Effector memory CD4-positive, alpha-beta T cell (primary cell): ENCODE results near the gene AKR1D1.
"Not testable (repeated sequence)": the region's sequence is repeated elsewhere in the genome, so short reads cannot be mapped to it uniquely, and the experiment has no call there.

Source experiments
- DNase-seq, 3 donors: peaks; one replicate each; pipeline ENCODE4 v3.0.0-alpha.2; 2020
- H3K27ac ChIP-seq: 2 replicates; pipeline ENCODE4 v1.7.0; 2013; ENCODE audit warnings: mild to moderate bottlenecking, low read length, moderate library complexity; ENCODE audit not compliant: insufficient read depth, poor library complexity, severe bottlenecking
- H3K27me3 ChIP-seq: replicated peaks from 2 replicates; pipeline ENCODE4 v1.7.0; 2013; ENCODE audit warnings: mild to moderate bottlenecking, low read length; ENCODE audit not compliant: insufficient read depth, control insufficient read depth, poor library complexity, severe bottlenecking
- H3K36me3 ChIP-seq: 2 replicates; pipeline ENCODE4 v1.7.0; 2013; ENCODE audit warnings: mild to moderate bottlenecking, low read length, moderate library complexity; ENCODE audit not compliant: control insufficient read depth, insufficient read depth
- H3K4me1 ChIP-seq: 2 replicates; pipeline ENCODE4 v1.7.0; 2013; ENCODE audit warnings: low read length, mild to moderate bottlenecking; ENCODE audit not compliant: control insufficient read depth, insufficient read depth, poor library complexity, severe bottlenecking
- H3K4me3 ChIP-seq: 2 replicates; pipeline ENCODE4 v1.7.0; 2013; ENCODE audit warnings: low read length, low read depth, mild to moderate bottlenecking; ENCODE audit not compliant: insufficient read depth, poor library complexity, severe bottlenecking
- H3K9me3 ChIP-seq: 2 replicates; pipeline ENCODE4 v1.7.0; 2013; ENCODE audit warnings: mild to moderate bottlenecking, low read length, moderate library complexity; ENCODE audit not compliant: control insufficient read depth

AKR1D1 gene

DNA sequence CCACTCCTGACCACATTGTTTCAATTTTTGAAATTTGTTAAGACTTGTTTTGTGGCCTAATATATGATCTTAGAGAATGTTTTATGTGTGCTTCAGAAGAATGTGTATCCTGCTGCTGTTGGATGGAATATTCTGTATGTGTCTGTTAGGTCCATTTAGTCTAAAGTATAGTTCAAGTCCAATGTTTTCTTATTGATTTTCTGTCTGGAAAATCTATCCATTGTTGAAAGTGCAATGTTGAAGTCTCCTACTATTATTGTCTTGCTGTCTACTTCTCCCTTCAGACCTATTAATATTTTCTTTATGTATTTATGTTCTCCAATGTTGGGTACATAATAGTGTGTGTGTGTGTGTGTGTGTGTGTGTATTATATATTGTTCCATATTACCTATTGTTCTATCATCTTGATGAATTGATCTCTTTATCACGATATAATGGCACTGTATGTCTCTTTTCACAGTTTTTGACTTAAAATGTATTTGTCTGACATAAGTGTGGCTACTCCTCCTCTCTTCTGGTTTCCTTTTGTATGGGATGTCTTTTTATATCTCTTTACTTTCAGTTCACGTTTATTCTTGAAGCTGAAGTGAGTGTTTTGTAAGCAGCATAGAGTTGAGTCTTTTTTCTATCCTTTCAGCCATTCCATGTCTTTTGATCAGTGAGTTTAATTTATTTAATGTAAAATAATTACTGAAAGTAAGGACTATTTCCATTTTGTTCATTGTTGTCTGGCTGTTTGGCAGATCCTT lies 61.3 kb downstream of the AKR1D1 start:
- H3K9me3 ChIP-seq: no peaks in the 10 kb centered on the region
- no peaks in the 10 kb centered on the region for H3K36me3 ChIP-seq
- H3K27ac ChIP-seq: no peak overlapping the region
- no peaks in the 10 kb centered on the region for H3K4me1 ChIP-seq
- H3K4me3 ChIP-seq: no peak overlapping the region
- DNase-seq: no peak
- no peaks in the 10 kb centered on the region for H3K27me3 ChIP-seq

DNA sequence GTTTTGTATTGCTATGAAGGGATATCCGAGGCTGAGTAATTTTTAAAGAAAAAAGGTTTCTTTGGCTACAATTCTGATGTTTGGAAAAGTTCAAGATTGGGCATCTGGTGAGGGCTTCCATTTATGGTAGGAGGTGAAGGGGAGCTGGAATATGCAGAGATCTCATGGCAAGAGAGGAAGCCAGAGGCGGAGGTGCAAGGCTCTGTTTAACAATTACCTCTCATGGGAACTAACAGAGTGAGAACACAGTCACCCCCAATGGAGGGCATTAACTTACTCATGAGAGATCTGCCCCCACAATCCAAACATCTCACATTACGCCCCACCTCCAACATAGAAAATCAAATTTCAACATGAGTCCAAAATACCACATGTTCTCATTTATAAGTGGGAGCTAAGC lies 62.0 kb downstream of the AKR1D1 start:
- Histone ChIP-seq H3K27me3 (no peaks in the 10 kb centered on the region), H3K27ac (no peak overlapping the region), H3K36me3 (no peaks in the 10 kb centered on the region), H3K4me3 (no peak overlapping the region), H3K4me1 (no peaks in the 10 kb centered on the region), H3K9me3 (no peaks in the 10 kb centered on the region)
- DNase-seq: no peak

DNA sequence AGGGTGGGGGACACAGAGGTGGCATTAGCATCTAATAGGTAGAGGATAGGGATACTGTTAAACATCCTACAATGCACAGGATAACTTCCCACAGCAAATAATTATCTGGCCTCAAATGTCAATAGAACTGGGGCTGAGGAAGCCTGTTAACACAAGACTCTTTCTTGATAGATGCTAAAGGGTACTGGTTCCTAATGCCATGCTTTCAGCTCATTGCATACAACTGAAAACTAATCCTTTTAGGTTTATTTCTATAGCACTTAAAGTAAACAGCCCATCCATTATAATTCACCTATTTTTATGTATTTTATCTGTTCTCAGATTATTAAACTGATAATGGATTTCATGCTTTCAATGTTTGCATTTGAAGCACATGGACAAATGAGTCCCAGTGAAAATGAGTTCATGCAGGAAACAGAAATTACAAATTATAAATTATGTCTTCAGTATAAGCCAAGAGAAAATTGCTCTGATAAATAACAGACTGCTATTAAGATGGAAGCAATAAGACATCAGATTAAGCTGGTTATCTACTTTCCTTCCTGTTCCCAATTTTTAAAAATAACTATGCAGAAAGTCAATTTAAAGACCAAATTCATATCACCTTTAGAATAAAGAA lies 66.4 kb downstream of the AKR1D1 start:
- H3K4me1 ChIP-seq: no peaks in the 10 kb centered on the region
- H3K9me3 ChIP-seq: no peaks in the 10 kb centered on the region
- no peak for DNase-seq

DNA sequence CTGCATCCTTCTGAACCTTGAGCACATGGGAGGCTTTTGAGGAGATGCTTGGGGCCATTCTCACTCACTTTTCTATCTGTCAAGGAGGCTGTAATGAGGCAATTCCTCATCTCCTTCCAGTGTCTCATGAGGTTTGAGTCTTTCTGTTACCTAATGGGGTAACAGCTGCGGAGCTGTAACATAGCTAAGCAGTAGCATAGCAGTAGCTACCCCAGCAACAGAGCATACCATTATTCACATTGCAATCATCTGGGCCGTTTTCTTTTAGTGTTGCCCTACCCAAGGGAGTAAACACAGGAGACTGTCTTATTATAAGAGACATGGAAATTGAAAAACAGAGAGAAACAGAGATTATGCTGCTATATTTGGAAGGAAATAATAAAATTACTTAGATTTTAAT lies 68.7 kb downstream of the AKR1D1 start:
- H3K27me3 ChIP-seq: no peaks in the 10 kb centered on the region
- no peaks in the 10 kb centered on the region for H3K36me3 ChIP-seq
- no peak overlapping the region for H3K4me3 ChIP-seq
- H3K4me1 ChIP-seq: no peaks in the 10 kb centered on the region
- DNase-seq: no peak
- H3K27ac ChIP-seq: no peak overlapping the region
- no peaks in the 10 kb centered on the region for H3K9me3 ChIP-seq

More for the DNA sequence above, 66.4 kb downstream of the AKR1D1 start:
- Histone ChIP-seq H3K27ac (no peak overlapping the region), H3K27me3 (no peaks in the 10 kb centered on the region), H3K4me3 (no peak overlapping the region), H3K36me3 (no peaks in the 10 kb centered on the region)

DNA sequence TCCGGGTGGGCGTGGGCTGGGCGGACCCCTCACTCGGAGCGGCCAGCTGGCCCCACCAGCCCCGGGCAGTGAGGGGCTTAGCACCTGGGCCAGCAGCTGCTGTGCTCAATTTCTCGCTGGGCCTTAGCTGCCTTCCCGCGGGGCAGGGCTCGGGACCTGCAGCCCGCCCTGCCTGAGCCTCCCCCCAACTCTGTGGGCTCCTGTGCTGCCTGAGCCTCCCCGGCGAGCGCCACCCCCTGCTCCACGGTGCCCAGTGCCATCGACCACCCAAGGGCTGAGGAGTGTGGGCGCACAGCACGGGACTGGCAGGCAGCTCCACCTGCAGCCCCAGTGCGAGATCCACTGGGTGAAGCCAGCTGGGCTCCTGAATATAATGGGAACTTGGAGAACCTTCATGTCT lies 70.0 kb downstream of the AKR1D1 start:
- not testable (repeated sequence) for H3K27ac ChIP-seq, H3K36me3 ChIP-seq, H3K4me1 ChIP-seq, H3K9me3 ChIP-seq, H3K4me3 ChIP-seq, H3K27me3 ChIP-seq, DNase-seq

DNA sequence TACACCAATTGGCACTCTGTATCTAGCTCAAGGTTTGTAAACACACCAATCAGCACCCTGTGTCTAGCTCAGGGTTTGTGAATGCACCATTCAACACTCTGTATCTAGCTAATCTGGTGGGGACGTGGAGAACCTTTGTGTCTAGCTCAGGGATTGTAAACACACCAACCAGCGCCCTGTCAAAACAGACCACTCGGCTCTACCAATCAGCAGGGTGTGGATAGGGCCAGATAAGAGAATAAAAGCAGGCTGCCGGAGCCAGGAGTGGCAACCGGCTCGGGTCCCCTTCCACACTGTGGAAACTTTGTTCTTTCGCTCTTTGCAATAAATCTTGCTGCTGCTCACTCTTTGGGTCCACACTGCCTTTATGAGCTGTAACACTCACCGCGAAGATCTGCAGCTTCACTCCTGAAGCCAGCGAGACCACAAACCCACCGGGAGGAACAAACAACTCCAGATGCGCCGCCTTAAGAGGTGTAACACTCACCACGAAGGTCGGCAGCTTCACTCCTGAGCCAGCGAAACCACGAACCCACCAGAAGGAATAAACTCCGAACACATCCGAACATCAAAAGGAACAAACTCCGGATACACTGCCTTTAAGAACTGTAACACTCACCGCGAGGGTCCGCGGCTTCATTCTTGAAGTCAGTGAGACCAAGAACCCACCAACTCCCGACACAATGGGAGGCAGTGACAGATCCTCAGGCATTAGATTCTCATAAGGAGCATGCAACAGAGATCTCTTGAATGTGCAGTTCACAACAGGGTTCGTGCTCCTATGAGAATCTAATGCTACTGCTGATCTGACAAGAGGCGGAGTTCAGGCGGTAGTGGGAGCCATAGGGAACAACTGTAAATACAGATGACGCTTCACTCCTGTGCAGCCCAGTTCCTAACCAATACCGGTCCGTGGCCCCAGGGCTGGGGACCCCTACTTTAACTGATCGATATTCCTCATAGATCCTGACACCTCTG lies 70.8 kb downstream of the AKR1D1 start:
- DNase-seq, H3K36me3 ChIP-seq, H3K4me3 ChIP-seq, H3K27me3 ChIP-seq, H3K9me3 ChIP-seq, H3K4me1 ChIP-seq, H3K27ac ChIP-seq: not testable (repeated sequence)

DNA sequence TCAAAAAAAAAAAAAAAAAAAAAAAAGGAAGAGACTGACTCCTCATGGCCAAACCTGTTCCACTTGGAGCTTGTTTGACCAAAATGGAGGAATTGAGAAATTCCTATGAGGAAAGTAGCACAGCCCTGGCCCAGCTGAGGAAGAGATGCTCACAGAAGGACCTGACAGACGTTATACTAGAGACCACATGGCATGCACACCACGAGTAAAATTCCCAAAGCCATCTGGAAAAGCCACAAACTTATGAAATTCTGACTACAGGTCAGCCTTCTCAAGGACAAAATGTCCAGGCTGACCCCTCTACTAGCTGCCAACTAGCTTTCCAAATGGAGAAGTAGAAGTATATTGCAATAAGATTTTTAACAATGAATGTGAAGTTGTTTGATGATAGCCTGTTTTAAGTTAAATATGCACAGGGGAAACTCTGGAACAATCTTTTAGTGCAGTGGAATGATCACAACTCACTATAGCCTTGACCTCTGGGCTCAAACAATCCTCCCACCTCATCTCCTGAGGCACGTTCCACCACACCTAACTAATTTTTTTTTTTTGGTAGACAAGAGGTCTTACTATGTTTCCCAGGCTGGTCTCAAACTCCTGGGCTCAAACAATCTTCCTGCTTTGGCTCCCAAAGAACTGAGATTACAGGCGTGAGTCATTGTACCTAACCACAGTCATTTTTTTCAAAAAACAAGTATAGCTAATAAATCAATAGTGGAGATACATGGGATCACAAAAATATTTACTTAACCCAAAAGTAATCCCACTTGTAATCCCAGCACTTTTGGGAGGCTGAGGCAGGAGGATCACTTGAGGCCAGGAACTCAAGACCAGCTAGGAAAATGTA lies 75.7 kb downstream of the AKR1D1 start:
- Histone ChIP-seq H3K4me1 (no peaks in the 10 kb centered on the region), H3K36me3 (no peaks in the 10 kb centered on the region), H3K9me3 (no peaks in the 10 kb centered on the region), H3K27ac (no peak overlapping the region), H3K4me3 (no peak overlapping the region), H3K27me3 (no peaks in the 10 kb centered on the region)
- DNase-seq: no peak

DNA sequence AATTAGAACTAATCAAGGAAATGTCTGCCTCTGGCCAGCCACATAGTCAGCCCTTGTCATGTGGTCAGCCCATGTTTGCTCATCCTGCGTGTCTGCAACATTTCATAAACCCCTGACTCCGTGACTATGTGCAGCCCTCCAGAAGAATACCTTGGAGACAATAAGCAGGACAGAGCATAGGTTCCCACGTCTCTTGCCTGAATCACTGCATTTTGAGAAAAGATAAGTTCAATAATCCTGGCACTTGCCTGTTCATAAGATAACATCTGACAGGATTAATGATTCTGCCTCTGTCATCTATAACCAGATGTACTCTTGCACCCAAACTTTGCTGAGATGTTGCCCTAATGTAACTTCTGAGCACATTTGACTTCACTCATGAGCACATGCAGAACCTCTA lies 78.4 kb downstream of the AKR1D1 start:
- no peak overlapping the region for H3K4me3 ChIP-seq
- no peak for DNase-seq
- no peaks in the 10 kb centered on the region for H3K27me3 ChIP-seq
- H3K36me3 ChIP-seq: no peaks in the 10 kb centered on the region
- no peaks in the 10 kb centered on the region for H3K9me3 ChIP-seq
- H3K4me1 ChIP-seq: no peaks in the 10 kb centered on the region
- no peak overlapping the region for H3K27ac ChIP-seq

DNA sequence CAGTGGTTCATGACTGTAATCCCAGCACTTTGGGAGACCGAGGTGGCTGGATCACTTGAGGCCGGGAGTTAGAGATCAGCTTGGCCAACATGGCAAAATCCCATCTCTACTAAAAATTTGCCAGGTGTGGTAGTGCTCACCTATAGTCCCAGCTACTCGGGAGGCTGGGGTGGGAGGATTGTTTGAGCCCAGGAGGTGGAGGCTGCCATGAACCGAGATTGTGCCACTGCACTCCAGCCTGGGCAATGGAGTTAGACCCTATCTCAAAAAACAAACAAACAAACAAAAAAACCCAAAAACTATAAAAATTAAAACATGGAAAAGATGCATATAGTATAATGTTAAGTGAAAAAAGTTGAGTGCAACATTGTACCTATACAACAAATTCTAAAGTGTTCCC lies 81.4 kb downstream of the AKR1D1 start:
- Histone ChIP-seq H3K27me3 (no peaks in the 10 kb centered on the region), H3K4me3 (no peak overlapping the region), H3K27ac (no peak overlapping the region), H3K9me3 (no peaks in the 10 kb centered on the region), H3K4me1 (no peaks in the 10 kb centered on the region), H3K36me3 (no peaks in the 10 kb centered on the region)
- DNase-seq: no peak
